HG02759 (cell line): ENCODE measurements around the gene COLEC12.
"Not testable (repeated sequence)": the region's sequence is repeated elsewhere in the genome, so short reads cannot be mapped to it uniquely, and the experiment has no call there.

Experiments used
- ATAC-seq: cut with Tn5 transposase; IDR thresholded peaks from one replicate; pipeline ENCODE4 v1.9.1; 2021; ENCODE audit warnings: mild to moderate bottlenecking, moderate library complexity; ENCODE audit not compliant: unreplicated experiment

The COLEC12 gene

DNA sequence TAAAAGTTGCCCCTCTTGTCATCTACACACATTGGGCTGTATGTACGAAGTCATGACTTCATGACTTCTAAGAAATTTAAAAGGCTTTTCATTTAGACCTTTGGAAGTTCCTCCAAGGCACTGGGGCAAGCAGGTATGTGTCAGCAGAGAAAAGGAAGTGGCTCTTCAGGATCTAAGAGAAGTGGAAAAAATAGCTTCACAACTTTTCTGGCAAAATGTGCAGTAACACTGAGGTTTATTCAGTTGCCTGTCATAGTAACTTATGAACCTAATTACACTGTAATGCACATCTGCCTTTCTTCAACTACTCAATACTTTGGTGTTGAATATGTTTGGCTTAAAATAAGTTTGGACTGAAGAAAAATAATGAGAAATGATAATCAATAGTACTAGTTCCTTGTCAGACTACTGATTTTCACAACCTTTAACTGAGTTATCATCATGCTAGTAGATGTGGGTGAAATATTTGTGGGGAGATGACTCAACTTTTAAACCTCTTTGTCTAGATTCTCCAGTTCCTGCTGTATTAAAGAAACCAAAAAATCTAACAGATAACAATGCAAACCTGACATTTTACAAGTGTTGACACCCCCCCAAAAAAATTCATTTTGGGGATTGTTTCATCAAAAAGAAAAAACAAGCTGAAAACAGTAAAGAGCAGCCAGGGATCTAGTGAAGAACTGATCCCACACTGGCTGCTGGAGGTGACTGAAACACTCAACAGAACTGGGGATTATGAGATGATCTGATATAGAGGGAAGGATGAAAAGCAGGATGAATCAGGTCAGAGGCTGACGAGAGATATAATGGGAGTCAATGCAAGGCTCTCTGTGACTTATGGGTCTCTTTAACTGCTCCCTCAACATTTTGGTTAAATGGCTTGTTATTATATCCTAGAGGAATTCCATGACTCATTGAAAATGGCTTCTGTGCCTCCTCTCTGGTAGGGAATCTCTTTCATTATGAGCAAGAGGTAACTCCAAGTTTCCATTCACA, 84.6 kb downstream of the COLEC12 start:
- no peak for ATAC-seq

DNA sequence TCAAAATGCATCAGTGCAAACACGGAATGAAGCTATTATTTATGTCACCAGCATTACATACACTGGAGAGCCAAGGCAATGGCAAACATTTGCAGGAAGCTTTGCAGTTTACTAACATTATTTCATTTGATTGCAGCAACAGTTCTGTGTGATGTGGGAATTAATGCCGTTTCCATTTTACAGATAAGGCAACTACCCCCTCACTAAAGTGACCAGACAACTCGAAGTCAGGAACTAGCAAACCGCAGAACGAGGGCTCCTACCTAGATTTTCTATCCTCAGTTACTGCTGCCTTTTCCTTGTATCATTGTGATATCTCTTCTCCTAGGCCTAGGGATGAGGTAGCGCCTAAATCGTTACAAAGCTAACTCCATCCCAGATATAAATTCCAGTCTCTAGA, 85.5 kb downstream of the COLEC12 start:
- no peak for ATAC-seq

DNA sequence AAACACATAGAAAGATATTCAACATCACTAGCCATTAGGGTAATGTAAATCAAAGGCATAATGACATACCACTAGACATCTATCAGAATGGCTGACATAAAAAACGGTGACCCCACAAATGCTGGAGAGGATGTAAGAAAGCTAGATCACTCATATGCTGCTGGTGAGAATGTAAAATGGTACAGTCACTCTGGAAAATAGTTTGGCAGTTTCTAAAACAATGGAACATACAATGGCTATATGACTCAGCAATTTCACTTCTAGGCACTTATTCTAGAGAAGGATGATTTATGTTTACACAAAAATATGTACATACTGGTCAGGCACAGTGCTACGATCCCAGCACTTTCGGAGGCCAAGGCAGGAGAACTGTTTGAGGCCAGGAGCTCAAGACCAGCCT, 87.3 kb downstream of the COLEC12 start:
- no peak for ATAC-seq

DNA sequence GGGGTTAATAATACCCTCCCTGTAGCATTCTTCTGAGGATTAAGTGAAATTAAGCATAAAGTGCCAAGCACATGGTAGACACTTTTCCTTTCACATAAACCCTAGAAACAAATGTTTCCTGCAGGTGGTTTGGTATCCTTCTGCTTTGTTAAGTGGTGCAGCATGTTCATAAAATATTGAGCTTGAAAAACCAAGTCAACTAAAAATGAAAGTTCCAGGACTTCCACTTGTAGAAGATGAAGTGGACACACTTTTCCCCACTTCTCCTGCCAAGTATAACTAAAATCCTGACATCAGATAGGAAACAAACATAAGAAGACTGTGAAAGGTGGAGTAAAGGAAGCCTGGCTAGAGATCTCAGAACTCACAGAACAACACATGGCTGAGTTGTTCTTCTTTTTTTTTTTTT, 90.5 kb downstream of the COLEC12 start:
- ATAC-seq: no peak

DNA sequence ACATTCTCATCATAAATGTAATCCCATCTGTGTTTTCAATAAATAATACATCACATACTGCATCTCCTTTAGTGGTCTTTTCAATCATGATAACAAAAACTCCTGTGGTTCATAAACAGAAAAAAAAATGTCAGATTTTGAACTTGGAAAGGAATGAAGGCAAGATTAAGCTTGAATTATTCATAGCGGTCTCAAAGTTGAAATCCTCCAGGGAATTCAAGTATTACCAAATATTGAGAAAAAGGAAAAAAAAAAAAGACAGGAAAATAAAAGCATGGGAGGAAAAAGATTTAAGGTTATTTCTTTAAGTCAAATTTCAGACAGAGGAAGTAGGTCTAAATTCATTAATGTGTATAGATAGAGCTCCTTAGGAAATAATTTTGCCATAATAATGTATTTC, 92.1 kb downstream of the COLEC12 start:
- no peak for ATAC-seq

DNA sequence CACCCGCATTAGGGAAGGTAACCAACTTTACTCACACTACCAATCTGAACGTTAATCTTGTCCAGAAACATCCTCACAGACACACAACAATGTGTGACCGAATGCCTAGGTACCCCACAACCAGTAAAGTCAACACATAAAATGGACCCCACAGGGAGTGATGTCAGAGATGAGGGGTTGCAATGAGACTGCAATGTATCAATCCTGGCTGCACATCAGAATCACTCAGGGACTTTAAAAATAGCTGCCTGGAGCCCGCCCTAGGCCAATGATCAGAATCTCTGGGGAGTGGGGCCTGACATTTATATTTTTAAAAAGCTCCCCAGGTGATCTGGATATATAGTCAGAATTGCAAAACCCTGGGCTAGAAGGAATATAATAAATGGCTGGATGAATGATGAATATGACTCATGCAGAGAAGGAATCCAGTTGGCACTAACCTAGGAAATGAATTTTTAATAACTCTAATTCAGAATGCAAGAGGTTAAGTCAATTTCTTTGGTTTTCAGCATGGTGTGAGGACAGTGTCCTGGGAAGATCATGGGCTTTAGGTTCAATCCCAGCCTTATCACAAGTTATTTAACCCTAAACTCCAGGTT, 92.8 kb downstream of the COLEC12 start:
- no peak for ATAC-seq

DNA sequence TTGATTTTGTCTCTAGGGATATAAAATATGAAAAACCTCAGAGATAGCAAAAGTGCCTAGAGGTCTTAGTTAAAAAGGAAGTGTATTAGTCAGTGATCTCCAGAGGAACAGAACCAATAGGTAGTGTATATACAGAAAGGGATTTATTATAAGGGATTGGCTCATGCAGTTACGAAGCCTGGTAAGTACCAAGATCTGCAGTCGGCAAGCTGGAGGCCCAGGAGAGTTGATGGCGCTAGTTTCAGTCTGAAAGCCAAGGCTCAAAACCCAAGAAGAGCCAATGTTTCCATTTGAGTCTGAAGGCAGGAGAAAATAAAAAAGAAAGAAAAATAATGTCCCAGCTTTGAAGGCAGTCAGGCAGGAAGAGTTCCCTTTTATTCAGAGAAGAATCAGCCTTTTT, 93.3 kb downstream of the COLEC12 start:
- ATAC-seq: no peak

DNA sequence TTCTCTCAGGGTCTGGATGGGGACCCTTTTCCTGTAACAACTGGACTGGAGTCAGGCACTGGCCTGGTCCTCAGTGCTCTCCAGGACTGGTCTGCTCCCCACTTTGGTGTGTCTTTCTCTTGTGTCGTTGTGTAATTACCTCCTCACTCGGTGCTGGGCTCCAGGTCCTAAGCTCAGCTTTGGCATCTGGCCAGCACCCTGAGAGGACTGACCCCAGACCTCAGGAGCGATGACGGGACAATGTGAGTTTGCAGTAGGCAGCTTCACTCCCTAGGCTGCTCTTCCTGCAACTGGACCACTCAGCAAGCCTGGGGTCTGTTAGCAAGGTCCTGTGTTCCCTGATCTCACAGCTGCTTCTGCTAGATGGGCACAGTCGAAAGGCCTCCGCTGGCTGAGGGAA, 93.8 kb downstream of the COLEC12 start:
- ATAC-seq: no peak

DNA sequence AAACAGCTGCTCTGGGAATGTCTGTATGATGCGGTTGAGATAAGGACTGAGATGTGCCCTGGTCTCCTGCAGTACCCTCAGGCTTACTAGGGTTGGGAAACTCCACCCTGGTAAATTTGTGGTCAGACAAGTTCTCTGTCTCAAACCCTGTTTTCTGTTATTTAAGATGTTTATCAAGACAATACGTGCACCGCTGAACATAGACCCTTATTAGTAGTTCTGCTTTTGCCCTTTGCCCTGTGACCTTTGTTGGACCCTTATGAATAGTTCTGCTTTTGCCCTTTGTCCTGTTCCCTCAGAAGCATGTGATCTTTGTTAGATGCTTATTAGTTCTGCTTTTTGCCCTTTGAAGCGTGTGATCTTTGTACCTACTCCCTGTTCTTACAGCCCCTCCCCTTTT, 95.5 kb downstream of the COLEC12 start:
- not testable (repeated sequence) for ATAC-seq

DNA sequence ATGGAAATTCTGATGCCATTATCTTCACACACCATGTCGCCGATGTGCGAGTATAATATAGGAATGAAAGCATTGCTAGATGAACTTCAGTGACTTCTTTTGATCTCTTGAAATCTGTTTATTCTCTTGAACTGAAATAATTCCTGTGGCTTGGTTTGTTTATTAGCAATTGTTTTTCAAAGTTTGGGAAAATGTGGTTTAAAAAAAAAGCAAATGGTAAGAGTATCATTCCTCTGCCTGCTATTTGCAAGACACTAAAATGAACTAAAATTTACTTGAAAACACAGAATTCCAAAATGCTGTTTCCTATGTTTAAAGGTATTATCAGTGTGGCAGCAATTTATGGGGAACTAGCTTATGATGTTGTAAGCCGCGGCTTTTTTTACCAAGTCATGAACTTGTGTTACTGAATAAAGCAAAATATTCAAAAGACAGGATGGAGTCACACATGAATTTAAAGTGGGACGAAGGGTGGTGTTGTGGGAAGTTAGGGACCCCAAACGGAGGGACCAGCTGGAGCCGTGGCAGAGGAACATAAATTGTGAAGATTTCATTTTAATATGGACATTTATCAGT, 96.4 kb downstream of the COLEC12 start:
- no peak for ATAC-seq

DNA sequence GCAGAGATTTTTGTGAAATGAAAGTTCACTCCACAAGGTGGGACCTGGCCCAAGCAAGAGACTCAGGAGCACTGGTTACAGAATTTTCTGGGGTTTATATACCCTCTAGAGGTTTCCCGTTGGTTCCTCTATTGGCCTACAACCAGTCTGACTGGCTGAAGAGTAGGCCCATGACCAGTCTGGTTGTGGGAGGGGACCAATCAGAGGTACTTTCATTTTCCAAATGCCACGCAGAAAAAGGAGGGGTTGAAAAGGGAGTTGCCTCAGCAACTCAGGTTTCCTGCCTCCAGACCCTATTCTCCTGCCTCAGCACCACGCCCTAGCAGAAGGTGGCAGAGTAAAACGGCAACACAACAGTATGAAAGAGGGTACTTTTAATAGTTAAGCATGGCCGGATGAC, 98.4 kb downstream of the COLEC12 start:
- ATAC-seq: no peak

DNA sequence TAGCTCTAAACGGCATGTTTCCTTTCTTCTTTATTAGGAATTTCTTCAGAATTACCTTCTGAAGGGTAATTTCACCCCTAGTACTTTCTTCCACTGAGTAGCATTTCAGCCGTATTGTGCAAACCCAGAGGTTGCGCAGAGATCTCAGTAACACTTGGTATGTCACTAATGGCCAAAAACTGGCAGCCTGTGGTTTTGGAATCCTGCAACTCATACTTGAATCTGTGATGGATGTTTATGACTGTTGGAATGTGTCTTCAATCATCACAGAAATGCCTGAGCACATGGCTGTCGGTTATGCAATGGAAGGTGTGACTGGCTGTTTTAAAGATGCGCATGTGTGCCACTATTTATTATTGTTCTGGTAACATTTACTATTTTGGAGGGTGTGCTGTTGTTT, 100.0 kb downstream of the COLEC12 start:
- no peak for ATAC-seq

DNA sequence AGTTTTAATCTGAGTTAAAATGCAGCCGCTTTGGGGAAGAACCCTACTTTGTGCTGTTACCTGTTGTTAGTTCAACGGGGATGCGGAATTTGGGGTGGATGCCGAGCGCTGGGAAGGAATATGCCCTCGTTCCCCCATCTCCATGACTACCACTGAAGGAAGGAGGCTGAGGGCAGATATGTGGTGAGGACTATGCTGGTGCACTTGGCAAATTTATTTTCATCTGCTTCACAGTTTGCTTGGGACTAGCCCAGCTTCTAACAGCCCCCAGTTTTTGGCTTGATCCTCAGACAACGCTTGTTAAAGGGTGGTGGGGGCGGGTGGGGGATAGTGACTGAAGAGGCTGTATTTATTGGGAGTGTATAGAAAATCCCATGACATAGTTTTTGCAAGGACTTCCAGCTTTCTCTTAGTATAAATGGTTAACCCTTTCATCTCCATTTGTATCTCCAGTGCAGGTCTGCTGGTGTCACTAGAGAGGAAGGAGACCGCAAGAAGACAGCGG, 100.8 kb downstream of the COLEC12 start:
- no peak for ATAC-seq

DNA sequence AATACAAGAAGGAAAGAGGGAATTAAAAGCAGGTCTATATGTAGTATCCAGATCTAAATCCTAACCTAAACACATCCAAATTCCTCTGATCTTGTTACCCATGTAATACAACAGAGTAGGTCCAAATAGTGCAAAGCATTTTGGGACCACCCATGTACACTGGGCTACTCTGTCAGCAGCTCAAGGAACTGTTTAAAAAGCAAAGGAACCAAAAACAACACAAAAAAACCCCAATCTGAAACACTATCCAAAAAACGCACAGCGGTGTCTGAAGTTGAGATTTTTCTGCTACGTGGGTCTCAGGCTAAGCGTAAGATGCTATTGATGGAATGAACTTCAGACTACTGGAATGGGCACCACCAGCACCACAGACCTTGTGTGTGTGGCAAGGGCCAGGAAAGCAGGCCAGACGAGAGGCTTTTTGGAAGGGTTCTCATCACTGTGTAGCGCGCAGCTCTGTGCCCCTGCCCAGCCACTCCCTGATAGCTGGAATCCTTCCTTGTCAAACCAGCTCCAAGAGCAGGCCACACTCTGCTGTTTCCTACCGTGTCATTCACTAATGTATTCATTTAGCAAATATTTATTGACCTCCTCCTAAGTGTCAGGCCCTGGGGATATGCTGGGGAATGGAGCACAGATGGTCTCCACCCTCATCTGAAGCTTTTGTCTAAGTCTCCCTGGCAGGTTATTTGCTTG, 101.4 kb downstream of the COLEC12 start:
- ATAC-seq: no peak

DNA sequence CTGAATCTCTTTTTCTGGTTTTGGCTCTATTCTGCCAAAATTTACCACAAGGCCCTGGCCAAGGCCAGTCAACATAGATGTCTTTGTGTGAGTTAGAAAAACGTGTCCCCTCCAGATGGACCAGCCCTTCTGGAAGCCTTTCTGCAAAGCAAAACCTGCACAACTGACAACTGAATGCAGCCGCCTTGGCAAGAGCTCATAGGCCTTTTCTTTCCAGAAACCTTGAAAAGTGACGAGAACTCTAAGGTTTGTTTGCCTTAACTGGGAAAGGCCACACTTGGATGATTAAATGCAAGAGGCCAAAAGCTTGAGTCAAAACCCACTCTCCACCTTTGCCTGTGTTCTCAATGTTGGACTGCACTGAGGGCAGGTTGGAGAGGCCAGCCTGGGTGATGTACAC, 103.9 kb downstream of the COLEC12 start:
- ATAC-seq: no peak

DNA sequence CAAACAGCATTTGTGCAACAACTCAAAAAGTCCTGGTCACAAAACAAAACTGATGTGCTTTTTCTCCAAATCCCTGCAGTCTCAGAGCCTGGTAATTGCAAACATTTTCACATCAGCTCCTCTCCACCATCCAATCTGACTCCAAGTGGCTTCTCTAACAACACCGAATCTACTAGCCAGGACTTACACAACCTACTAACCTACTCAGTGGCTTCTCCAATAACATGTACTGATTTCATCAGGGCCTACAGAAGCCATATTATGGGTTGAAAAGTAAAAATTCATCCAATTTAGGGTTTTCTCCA, 104.3 kb downstream of the COLEC12 start:
- no peak for ATAC-seq

DNA sequence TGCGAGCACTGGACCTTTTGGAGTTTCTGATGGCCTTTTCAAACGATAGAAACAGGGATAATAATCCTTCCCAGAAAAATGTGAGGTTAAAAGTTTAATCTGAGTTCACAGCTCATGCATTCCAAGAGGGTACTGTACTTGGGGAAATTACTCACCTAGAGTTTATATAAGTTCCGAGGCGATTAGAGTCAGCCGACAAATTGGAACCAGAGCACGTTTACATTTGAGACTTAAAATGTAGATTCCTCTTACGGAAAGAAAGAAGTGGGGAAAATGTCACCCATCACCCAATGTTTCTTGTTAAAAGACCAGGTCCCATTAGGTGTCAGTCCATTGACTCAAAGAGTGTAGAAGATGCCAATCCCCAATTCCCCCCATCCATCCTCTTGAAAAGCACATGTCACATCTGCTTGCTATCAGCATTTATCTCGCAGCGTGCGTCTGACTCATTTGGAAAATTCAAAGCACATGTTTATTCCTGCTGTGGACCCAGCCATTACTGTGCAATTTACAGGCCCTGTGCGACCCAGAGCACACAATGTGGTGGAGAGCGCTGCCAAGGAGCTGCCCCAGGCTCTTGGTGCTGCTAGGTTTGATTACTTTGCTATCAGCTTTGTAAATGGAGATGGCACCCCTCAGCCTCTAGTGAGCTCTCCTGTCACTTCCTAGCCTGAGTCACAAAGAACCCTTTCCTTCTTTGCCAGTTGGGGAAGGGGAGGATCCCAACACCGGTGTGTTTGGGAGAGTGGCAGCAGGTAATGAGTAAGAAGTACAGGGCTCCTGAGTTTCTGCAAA, 104.8 kb downstream of the COLEC12 start:
- no peak for ATAC-seq

DNA sequence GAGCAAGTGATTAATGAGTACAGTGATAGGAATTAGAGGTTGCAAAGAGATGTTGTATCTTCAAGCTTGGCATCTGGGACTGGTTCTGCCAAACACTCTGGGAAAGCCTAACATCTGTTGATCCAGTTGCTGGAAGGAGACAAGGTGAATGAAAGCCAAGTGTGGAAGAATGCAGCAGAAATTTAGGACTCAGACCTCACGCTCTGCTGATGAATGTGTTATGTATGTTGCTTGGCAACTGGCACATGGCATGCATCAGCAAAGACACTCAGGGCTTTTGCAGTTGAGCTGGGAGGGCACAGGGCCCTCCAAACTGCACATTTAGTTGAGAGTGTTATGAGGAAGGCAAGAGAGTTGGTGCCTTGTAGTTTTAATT, 105.5 kb downstream of the COLEC12 start:
- ATAC-seq: no peak

DNA sequence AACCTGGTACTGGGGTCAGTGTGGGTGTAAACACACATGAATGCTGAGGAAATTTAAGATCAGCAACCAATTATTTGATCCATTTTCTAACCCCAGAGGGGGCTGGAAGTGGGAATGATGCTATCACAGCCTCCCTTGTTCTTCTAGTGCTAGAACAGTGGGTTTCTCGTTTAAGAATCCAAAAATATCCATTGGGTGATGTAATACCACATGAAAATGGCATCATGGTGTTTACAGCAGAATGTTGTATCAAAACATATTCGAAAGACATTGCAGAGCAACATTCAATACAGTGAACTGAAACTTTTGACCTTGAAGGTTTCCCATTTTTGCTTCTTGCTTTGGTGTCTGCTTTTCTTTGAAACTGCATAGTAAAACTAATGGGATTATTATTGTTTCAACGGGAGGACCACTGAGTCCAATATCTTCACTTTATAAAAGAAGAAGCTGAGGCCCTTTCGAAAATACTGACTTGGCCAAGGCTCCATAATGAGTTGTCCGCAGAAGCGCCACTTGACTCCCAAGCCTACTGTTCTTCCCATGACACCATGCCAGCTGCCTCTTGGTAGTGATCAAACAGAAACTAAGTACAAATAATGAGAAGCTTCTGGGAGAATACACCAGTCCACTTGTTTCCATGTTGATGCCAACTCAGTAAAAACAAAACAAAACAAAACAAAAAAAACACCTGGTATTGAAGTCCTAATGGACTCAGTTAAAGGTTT, 106.1 kb downstream of the COLEC12 start:
- ATAC-seq: no peak

DNA sequence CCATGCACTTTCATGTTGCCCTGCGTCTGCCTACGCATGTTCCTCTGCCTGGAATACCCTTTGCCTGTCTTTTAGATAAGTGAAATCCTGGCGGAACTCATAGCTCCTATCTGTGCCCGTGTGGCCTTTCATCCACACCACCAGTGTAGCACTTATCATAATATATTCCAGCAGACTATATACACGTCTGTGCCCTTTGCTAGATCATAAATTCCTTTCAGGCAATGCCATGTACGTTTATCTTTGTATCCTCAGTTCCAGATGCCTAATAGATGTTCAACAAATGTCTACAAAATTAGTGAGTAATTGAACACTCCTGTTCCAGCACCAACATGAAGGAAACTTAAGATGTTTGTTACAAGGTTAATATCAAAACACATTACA, 106.9 kb downstream of the COLEC12 start:
- no peak for ATAC-seq
